Hippocampal formation (tissue), 2 donors: Measurements from ENCODE around the gene LRFN4.
A peak's percentile ranks its signal among the peaks of the same experiment; 100 is the strongest.
"Not testable (repeated sequence)": the region's sequence is repeated elsewhere in the genome, so short reads cannot be mapped to it uniquely, and the experiment has no call there.

ENCODE experiments used
- DNase-seq, 2 donors: peaks; one replicate each; lab custom pipeline; 2025; lab: John Stamatoyannopoulos, UW

Gene LRFN4

GRCh38 chr11:66856496-66857233, at the start of gene LRFN4:
LRFN4 (plus strand) TSS chr11:66857064; CDS start chr11:66857745, 681 bp downstream.
- peak; percentile 61 to 91 for DNase-seq

- DNase-seq = no peak
Observed at GRCh38 chr11:66809592-66809991, 47.3 kb upstream of the LRFN4 start.

- no peak for DNase-seq
Observed at GRCh38 chr11:66810576-66811185, 46.2 kb upstream of the LRFN4 start.

- DNase-seq = no peak
Observed at GRCh38 chr11:66814678-66815077, 42.2 kb upstream of the LRFN4 start.

GRCh38 chr11:66815646-66816045, 41.2 kb upstream of the LRFN4 start:
- DNase-seq = no peak

GRCh38 chr11:66818231-66818955, 38.5 kb upstream of the LRFN4 start:
- DNase-seq = no peak

- no peak for DNase-seq
Observed at GRCh38 chr11:66820381-66820780, 36.5 kb upstream of the LRFN4 start.

GRCh38 chr11:66820901-66821300, 36.0 kb upstream of the LRFN4 start:
- no peak for DNase-seq

GRCh38 chr11:66823700-66824099, 33.2 kb upstream of the LRFN4 start:
- no peak for DNase-seq

- DNase-seq = not testable (repeated sequence)
Observed at GRCh38 chr11:66824573-66824972, 32.3 kb upstream of the LRFN4 start.

GRCh38 chr11:66834539-66834845, 22.4 kb upstream of the LRFN4 start:
- no peak for DNase-seq

GRCh38 chr11:66834943-66835342, 21.9 kb upstream of the LRFN4 start:
- DNase-seq = no peak

- DNase-seq = no peak
Observed at GRCh38 chr11:66835768-66836405, 21.0 kb upstream of the LRFN4 start.

GRCh38 chr11:66840317-66841091, 16.4 kb upstream of the LRFN4 start:
- DNase-seq = no peak

GRCh38 chr11:66841861-66842260, 15.0 kb upstream of the LRFN4 start:
- no peak for DNase-seq

- DNase-seq = no peak
Observed at GRCh38 chr11:66842501-66842895, 14.4 kb upstream of the LRFN4 start.

- peak; percentile 74 to 84 for DNase-seq
Observed at GRCh38 chr11:66842896-66843775, 13.7 kb upstream of the LRFN4 start, which contains the start of gene RCE1. RCE1 (plus strand) TSS chr11:66843441; CDS start chr11:66843456, 15 bp downstream.

- DNase-seq = no peak
Observed at GRCh38 chr11:66843776-66844495, 12.9 kb upstream of the LRFN4 start.

- DNase-seq = no peak
Observed at GRCh38 chr11:66844496-66845142, 12.2 kb upstream of the LRFN4 start.
